ENCODE measurements around the gene TMLHE.
"Not testable (repeated sequence)": the region's sequence is repeated elsewhere in the genome, so short reads cannot be mapped to it uniquely, and the experiment has no call there.

Gene TMLHE

GRCh38 chrX:155495134-155495533 is 117.6 kb downstream of the TMLHE start:
- DNase-seq (ENCODE audit: low read depth in 1 of 2, low spot score in 1 of 2): not testable (repeated sequence)

GRCh38 chrX:155491421-155491820 is 121.3 kb downstream of the TMLHE start:
- not testable (repeated sequence) for DNase-seq (ENCODE audit: low read depth in 1 of 2, low spot score in 1 of 2)

- not testable (repeated sequence) for DNase-seq (ENCODE audit: low read depth in 1 of 2, low spot score in 1 of 2)
These were observed 135.6 kb downstream of the TMLHE start for GRCh38 chrX:155477136-155477535.

GRCh38 chrX:155466269-155466938 is 146.3 kb downstream of the TMLHE start:
- DNase-seq (ENCODE audit: low read depth in 1 of 2, low spot score in 1 of 2): not testable (repeated sequence)

- not testable (repeated sequence) for DNase-seq (ENCODE audit: low read depth in 1 of 2, low spot score in 1 of 2)
These were observed 152.3 kb downstream of the TMLHE start for GRCh38 chrX:155460501-155460900.

- DNase-seq (ENCODE audit: low read depth in 1 of 2, low spot score in 1 of 2): not testable (repeated sequence)
These were observed 154.3 kb downstream of the TMLHE start, which contains the start of gene F8A3 for GRCh38 chrX:155458471-155458870. TSS of gene F8A3 (minus strand) at chrX:155458620. CDS start at chrX:155458600, 20 bp downstream.

GRCh38 chrX:155457761-155458447 is 154.8 kb downstream of the TMLHE start:
- not testable (repeated sequence) for DNase-seq (ENCODE audit: low read depth in 1 of 2, low spot score in 1 of 2)

- no peak for DNase-seq (ENCODE audit: low read depth in 1 of 2, low spot score in 1 of 2)
These were observed 171.7 kb downstream of the TMLHE start for GRCh38 chrX:155441097-155441496.

Measured in activated T-helper 1 cell treated with anti-CD3 and anti-CD28 coated beads, Interleukin-2, amount 50 U/mL, for 16 hours (primary cell).